Measurements from ENCODE around the gene RUNX3. TPM values are rescaled to one million over a fixed set of nuclear protein-coding genes. Genes with fewer than 3 reads are reported as not detected.

The RUNX3 gene
- total RNA-seq, 1 donor from 2014 or later: not detected

DNA sequence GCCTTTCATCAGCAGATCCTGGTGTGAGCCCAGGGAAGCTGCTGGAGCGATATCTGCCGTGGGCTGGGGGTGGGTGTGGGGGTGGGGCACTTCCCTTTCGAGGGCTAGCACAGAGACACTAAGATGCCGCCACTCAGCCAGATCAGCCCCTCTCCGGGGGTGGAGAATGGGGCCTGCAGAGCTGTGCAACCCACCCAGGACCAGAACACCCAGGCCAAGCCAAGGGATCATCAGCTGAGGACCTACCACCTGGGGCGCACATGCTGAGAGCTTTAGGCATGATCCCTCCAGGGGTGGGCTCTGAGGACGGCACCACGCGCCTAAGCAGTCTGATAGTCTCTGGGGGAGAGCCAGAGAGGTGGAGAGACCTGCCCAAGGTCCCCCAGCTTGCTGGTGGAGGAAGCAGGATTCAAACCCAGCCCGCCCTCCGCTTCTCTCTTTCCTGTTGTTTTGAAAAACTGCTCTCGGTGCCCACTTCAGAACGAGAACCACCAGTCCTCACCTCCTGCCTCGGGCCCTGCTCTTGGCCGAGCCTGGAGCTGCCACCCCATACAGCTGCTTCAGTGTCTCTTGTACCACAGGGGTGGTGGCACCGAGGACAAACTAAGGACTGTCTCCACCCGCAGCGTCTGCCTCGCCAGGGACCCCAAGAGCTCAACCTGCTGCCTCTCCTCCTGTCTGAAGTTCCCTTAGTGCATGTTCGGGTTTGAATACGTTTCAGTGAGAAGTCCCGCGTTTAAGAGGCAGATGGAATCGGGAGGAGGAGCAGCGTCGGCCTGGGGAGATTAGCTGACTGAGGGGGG is 39.7 kb upstream of the RUNX3 start:
- TF ChIP-seq, protein P1, sequence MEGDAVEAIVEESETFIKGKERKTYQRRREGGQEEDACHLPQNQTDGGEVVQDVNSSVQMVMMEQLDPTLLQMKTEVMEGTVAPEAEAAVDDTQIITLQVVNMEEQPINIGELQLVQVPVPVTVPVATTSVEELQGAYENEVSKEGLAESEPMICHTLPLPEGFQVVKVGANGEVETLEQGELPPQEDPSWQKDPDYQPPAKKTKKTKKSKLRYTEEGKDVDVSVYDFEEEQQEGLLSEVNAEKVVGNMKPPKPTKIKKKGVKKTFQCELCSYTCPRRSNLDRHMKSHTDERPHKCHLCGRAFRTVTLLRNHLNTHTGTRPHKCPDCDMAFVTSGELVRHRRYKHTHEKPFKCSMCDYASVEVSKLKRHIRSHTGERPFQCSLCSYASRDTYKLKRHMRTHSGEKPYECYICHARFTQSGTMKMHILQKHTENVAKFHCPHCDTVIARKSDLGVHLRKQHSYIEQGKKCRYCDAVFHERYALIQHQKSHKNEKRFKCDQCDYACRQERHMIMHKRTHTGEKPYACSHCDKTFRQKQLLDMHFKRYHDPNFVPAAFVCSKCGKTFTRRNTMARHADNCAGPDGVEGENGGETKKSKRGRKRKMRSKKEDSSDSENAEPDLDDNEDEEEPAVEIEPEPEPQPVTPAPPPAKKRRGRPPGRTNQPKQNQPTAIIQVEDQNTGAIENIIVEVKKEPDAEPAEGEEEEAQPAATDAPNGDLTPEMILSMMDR (IDR thresholded peaks at IDR 0.05): no peak
- DNase-seq (ENCODE audit: extremely low spot score, unreplicated experiment): no peak
- H3K36me3 Mint-ChIP-seq (ENCODE audit: unreplicated experiment): no peaks in the 10 kb centered on the region
- H3K4me3 Mint-ChIP-seq (ENCODE audit: unreplicated experiment): no peak overlapping the region
- peaks cover 9% of the 10 kb centered on the region for H3K9me3 Mint-ChIP-seq (ENCODE audit: unreplicated experiment)
- H3K27me3 Mint-ChIP-seq (ENCODE audit: unreplicated experiment): no peaks in the 10 kb centered on the region
- H3K4me1 Mint-ChIP-seq (ENCODE audit: unreplicated experiment): peaks cover 32% of the 10 kb centered on the region
- no peak overlapping the region for H3K27ac Mint-ChIP-seq (ENCODE audit: unreplicated experiment)

DNA sequence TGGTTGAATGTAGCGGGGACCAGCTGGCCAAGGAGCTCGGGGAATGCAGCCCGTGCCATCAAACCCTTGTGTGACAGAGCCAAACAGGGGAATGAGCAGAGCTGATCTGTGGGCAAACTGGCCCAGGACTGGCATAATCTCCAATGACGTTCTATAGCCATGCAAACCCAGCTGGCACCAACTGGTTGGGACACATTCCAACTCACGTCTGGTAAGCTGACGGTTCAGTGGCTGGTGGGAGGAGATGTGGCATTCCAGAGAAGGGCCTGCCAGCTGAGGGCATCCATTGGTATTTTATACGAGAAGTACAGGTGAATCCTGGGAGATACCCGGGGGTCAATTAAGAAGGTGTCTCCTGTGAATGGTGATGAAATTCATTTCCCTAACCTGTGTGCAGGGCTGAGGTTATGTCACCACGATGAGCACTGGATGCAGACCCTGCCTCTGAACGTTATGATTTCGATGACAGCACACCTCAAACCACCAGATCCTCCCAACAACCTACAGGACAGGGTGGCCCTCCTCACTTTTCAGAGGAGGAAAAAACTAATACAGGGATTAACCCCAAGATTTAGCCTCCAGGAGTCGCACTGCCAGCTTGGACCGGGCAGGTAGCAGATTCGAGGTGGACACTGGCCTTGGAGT is 39.0 kb upstream of the RUNX3 start:
- H3K4me1 Mint-ChIP-seq (ENCODE audit: unreplicated experiment): peaks cover 36% of the 10 kb centered on the region

DNA sequence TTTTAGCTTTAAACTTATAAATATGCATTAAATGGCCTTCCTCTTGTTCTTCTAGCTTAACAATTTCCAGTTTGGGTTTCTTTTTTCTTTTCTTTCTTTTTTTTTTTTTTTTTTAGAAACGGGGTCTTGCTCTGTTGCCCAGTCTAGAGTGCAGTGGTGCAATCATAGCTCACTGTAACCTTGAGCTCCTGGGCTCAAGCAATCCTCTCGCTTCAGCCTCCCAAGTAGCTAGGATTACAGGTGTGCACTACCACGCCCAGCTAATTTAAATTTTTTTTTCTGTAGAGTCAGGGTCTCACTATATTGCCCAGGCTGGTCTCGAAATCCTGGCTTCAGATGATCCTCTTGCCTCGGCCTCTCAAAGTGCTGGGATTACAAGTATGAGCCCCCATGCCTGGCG is 37.9 kb upstream of the RUNX3 start:
- Mint-ChIP-seq H3K27ac (ENCODE audit: unreplicated experiment) (no peak overlapping the region), H3K4me3 (ENCODE audit: unreplicated experiment) (no peak overlapping the region)

More for the DNA sequence above, 39.0 kb upstream of the RUNX3 start:
- Mint-ChIP-seq H3K9me3 (ENCODE audit: unreplicated experiment) (peaks cover 1% of the 10 kb centered on the region), H3K4me3 (ENCODE audit: unreplicated experiment) (no peak overlapping the region), H3K27me3 (ENCODE audit: unreplicated experiment) (no peaks in the 10 kb centered on the region), H3K27ac (ENCODE audit: unreplicated experiment) (no peak overlapping the region), H3K36me3 (ENCODE audit: unreplicated experiment) (no peaks in the 10 kb centered on the region)
- no peak for DNase-seq (ENCODE audit: extremely low spot score, unreplicated experiment)
- TF ChIP-seq, protein P1 (IDR thresholded peaks at IDR 0.05): no peak

DNA sequence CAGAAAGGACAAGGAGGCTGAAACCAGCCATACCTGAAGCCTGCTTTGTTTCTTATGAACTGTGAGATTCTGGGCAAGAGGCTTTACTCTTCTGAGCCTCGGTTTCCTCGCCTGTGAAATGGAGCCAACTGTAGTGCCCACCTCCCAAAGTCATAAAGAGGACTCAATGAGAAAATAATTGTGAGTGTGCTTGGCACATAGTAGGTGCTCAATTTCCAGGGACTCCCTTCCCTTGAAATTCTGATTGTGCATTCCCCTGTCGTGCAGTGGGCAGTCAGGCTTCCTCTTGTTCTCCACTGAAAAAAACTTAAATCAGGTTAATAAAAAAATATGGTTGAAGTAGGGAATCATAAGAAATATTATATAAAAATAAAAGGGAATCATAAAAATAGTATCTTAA is 37.5 kb upstream of the RUNX3 start:
- DNase-seq (ENCODE audit: extremely low spot score, unreplicated experiment): no peak
- H3K36me3 Mint-ChIP-seq (ENCODE audit: unreplicated experiment): no peaks in the 10 kb centered on the region
- TF ChIP-seq, protein P1 (IDR thresholded peaks at IDR 0.05): no peak
- H3K27ac Mint-ChIP-seq (ENCODE audit: unreplicated experiment): no peak overlapping the region
- H3K4me3 Mint-ChIP-seq (ENCODE audit: unreplicated experiment): no peak overlapping the region
- no peaks in the 10 kb centered on the region for H3K9me3 Mint-ChIP-seq (ENCODE audit: unreplicated experiment)
- H3K4me1 Mint-ChIP-seq (ENCODE audit: unreplicated experiment): peaks cover 30% of the 10 kb centered on the region
- no peaks in the 10 kb centered on the region for H3K27me3 Mint-ChIP-seq (ENCODE audit: unreplicated experiment)

More for the DNA sequence above, 37.9 kb upstream of the RUNX3 start:
- Mint-ChIP-seq H3K27me3 (ENCODE audit: unreplicated experiment) (no peaks in the 10 kb centered on the region), H3K4me1 (ENCODE audit: unreplicated experiment) (peaks cover 34% of the 10 kb centered on the region), H3K9me3 (ENCODE audit: unreplicated experiment) (no peaks in the 10 kb centered on the region), H3K36me3 (ENCODE audit: unreplicated experiment) (no peaks in the 10 kb centered on the region)
- no peak for DNase-seq (ENCODE audit: extremely low spot score, unreplicated experiment)
- TF ChIP-seq, protein P1 (IDR thresholded peaks at IDR 0.05): no peak

DNA sequence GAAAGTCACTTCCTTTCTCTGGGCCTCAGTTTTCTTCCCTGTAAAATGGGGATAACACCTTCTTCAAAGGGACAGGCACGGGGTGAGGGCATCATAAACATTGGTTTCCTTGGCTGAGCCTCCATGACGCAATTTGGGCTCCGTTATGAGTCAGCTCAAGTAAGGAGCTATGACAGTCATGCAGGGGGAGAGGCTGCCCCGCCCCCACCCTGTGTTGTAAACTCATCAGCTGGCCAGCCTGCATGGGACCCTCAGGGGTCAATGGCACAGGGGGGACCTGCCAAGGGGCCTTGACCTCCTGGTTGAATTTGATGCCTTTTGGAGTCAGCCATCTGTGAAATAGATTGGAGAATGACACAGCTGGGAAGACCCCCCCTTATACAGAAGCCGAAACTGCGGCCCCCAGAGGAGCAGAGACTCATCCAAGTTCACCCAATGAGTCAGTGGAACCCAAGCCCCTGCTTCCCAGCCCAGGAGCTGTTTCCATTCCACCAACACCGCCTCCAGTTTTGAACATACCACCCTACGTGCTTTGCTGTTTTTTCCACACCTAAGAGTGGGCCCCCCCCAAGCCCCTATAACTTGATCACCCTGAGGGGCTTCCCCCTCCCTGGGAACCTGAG is 36.8 kb upstream of the RUNX3 start:
- no peak for DNase-seq (ENCODE audit: extremely low spot score, unreplicated experiment)
- Mint-ChIP-seq H3K4me3 (ENCODE audit: unreplicated experiment) (no peak overlapping the region), H3K27ac (ENCODE audit: unreplicated experiment) (no peak overlapping the region), H3K4me1 (ENCODE audit: unreplicated experiment) (peaks cover 23% of the 10 kb centered on the region), H3K36me3 (ENCODE audit: unreplicated experiment) (no peaks in the 10 kb centered on the region), H3K27me3 (ENCODE audit: unreplicated experiment) (no peaks in the 10 kb centered on the region), H3K9me3 (ENCODE audit: unreplicated experiment) (no peaks in the 10 kb centered on the region)
- TF ChIP-seq, protein P1 (IDR thresholded peaks at IDR 0.05): no peak

Data from osteocyte (in vitro differentiated cells).